Keratinocyte (primary cell): Measurements from ENCODE around the gene NLRP12. TPM values are rescaled to one million over a fixed set of nuclear protein-coding genes. Genes with fewer than 3 reads are reported as not detected.

ENCODE experiments used
- DNase-seq: peaks from one replicate; pipeline ENCODE4 v3.0.0-alpha.2; 2011; ENCODE audit warnings: low read depth, missing footprints, low spot score
- FAIRE-seq: peaks from 2 replicates; lab custom pipeline; 2011; peaks lifted over from hg19 to GRCh38; lab: Jason Lieb, UNC
- H2AFZ ChIP-seq: 2 replicates; pipeline ENCODE4 v1.6.0; 2012; ENCODE audit warnings: low read length, control low read depth, inconsistent platforms; ENCODE audit not compliant: control insufficient read depth
- H3K27ac ChIP-seq: 2 replicates; pipeline ENCODE4 v1.5.1; 2011; ENCODE audit warnings: low read length; ENCODE audit not compliant: control insufficient read depth, insufficient read depth
- H3K27me3 ChIP-seq: 3 replicates; pipeline ENCODE4 v1.6.0; 2011; ENCODE audit warnings: low read length; ENCODE audit not compliant: control insufficient read depth, insufficient read depth; ENCODE audit errors: extremely low read depth
- H3K36me3 ChIP-seq, 2 experiments: 2 replicates in 1 of 2; 3 replicates in 1 of 2; pipeline ENCODE4 v1.5.1; 2011; ENCODE audit warnings: low read length in 2 of 2, mild to moderate bottlenecking in 1 of 2; ENCODE audit not compliant: control insufficient read depth in 2 of 2, insufficient read depth in 2 of 2; ENCODE audit errors: extremely low read depth in 1 of 2
- H3K4me1 ChIP-seq: 3 replicates; pipeline ENCODE4 v1.5.1; 2011; ENCODE audit warnings: low read length; ENCODE audit not compliant: control insufficient read depth, insufficient read depth; ENCODE audit errors: extremely low read depth
- H3K4me2 ChIP-seq: 3 replicates; pipeline ENCODE4 v1.6.0; 2011; ENCODE audit warnings: low read depth, low read length; ENCODE audit not compliant: control insufficient read depth, insufficient read depth; ENCODE audit errors: extremely low read depth
- H3K4me3 ChIP-seq, 3 experiments: fragments of 200-600 bp in 1 of 3; sonication (generic) in 1 of 3; 2 replicates in 2 of 3; 3 replicates in 1 of 3; pipeline ENCODE4 v1.5.1; 2011 to 2016; ENCODE audit warnings: low read length in 3 of 3, mild to moderate bottlenecking in 3 of 3, control low read depth in 2 of 3, inconsistent platforms in 1 of 3, low read depth in 1 of 3, mixed read lengths in 1 of 3, mixed run types in 1 of 3, moderate library complexity in 1 of 3; ENCODE audit not compliant: control insufficient read depth in 2 of 3, insufficient read depth in 2 of 3; ENCODE audit errors: extremely low read depth in 1 of 3
- H3K79me2 ChIP-seq: 2 replicates; pipeline ENCODE4 v1.6.0; 2012; ENCODE audit warnings: low read length; ENCODE audit not compliant: control insufficient read depth, insufficient read depth
- H3K9ac ChIP-seq: 3 replicates; pipeline ENCODE4 v1.6.0; 2011; ENCODE audit warnings: low read length; ENCODE audit not compliant: control insufficient read depth, insufficient read depth; ENCODE audit errors: extremely low read depth
- H3K9me1 ChIP-seq: 3 replicates; pipeline ENCODE4 v1.6.0; 2011; ENCODE audit warnings: low read length; ENCODE audit not compliant: control insufficient read depth, insufficient read depth; ENCODE audit errors: extremely low read depth
- H3K9me3 ChIP-seq: 2 replicates; pipeline ENCODE4 v1.5.1; 2012; ENCODE audit warnings: low read depth, low read length; ENCODE audit not compliant: control insufficient read depth
- H4K20me1 ChIP-seq: 3 replicates; pipeline ENCODE4 v1.6.0; 2011; ENCODE audit warnings: low read length; ENCODE audit not compliant: control insufficient read depth, insufficient read depth; ENCODE audit errors: extremely low read depth
- CTCF ChIP-seq, 3 experiments: IDR thresholded peaks in 1 of 3; conservative IDR thresholded peaks in 1 of 3; optimal IDR thresholded peaks in 1 of 3; 2 replicates in 2 of 3; 3 replicates in 1 of 3; pipeline versions ENCODE3 to v1.5.1; 2011; ENCODE audit warnings: low read length in 3 of 3, mild to moderate bottlenecking in 3 of 3, moderate library complexity in 2 of 3, control low read depth in 1 of 3, inconsistent platforms in 1 of 3; ENCODE audit not compliant: insufficient read depth in 2 of 3; ENCODE audit errors: extremely low read depth in 1 of 3
- EZH2 ChIP-seq: IDR thresholded peaks from one replicate; pipeline ENCODE4 v1.6.1; 2012; ENCODE audit warnings: inconsistent platforms, mild to moderate bottlenecking, low read length, moderate library complexity
- dilution Hi-C: fragments of 300-500 bp; cut with MboI; formaldehyde crosslinking; loops from one replicate; pipeline ENCODE4 v1.7.0; 2020; ENCODE audit warnings: low sequenced_read_pairs; ENCODE audit not compliant: extremely low pct_ligation_motif_present
- polyA plus RNA-seq, 5 experiments: library from polyadenylated mRNA; depleted of rRNA in 3 of 5; stranded (reverse) in 3 of 5; stranded (forward) in 1 of 5; unstranded in 1 of 5; fragments of >200 nt; gene quantifications; 1 replicate in 1 of 5; 2 replicates in 3 of 5; 3 replicates in 1 of 5; pipeline versions ENCODE4 v1.2.1 to v1.2.3, GENCODE V29; 2011 to 2012; ENCODE audit warnings: missing spikeins in 2 of 5, low read depth in 1 of 5, low replicate concordance in 1 of 5

The NLRP12 gene
- polyA plus RNA-seq, 1 donor (not counting 4 experiments of a cell fraction or from before 2014, with no cell fraction given) = not detected

DNA sequence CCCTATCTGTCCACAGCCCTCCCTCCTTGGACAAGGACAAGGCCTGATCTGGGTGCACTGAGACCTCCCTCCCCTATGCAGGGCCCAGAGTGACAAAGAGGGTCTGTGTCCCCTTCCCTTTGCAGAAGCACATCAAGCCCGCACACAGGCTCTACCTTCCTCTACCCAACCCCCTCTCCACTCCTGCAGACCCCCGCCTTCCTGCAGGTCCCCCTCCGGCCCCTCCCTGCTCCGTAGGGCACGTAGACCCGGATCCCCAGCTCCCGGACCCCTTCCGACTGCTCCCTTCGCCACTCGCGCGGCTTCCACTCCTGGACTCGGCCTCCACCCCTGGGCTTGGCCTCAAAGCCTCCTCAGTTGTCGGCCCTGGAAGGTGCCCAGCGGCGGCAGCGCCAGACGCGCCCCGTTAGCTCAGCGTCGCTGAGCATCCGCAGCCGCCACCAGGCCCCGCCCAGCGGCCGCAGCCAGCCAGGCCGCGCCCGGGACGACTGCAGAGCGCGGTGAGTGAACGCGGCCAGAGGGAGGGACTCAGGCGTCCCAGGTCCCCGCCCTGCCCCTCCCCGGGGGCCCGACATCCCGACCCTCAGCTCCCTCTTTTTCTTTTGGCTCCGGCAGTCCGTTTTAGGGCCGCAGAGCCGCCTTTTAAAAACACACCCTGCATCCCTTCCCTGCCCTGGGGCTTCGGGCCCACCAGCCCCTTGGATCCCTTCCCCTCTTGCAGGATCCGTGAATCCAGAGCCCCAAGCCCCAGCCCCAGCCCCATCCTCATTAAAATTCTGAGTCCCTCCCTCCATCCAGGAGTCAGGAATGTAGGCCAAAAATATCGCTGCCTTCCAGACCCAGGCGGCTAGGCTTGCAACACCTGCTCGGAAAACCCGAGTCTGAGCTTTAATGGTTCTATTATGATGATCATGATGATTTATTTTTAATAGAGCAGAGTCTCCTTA, 42.1 kb upstream of the NLRP12 start:
- peak overlapping the region; percentile 98 for H3K27ac ChIP-seq
- TF ChIP-seq EZH2 (no peak), CTCF (optimal IDR thresholded peaks at IDR 0.05 in 1 of 3, IDR thresholded peaks at IDR 0.05 in 1 of 3, conservative IDR thresholded peaks at IDR 0.05 in 1 of 3; ENCODE audit: extremely low read depth in 1 of 3, insufficient read depth in 2 of 3, low read length in 3 of 3) (no peak)
- peak overlapping the region; percentile 92 for H3K9ac ChIP-seq
- H3K4me3 ChIP-seq = peak overlapping the region; percentile 22 to 72 (median 43)
- H3K9me1 ChIP-seq = no peaks in the 10 kb centered on the region
- DNase-seq = no peak
- H3K27me3 ChIP-seq = no peaks in the 10 kb centered on the region
- peaks cover 19% of the 10 kb centered on the region for H3K4me1 ChIP-seq
- dilution Hi-C loops = no loop called here
- peaks cover 7% of the 10 kb centered on the region for H3K79me2 ChIP-seq
- no peaks in the 10 kb centered on the region for H4K20me1 ChIP-seq
- H3K36me3 ChIP-seq = peaks cover 0 to 4% of the 10 kb centered on the region in 2 experiments
- FAIRE-seq = no peak
- no peaks in the 10 kb centered on the region for H3K9me3 ChIP-seq
- H3K4me2 ChIP-seq = peak overlapping the region; percentile 91
- peak overlapping the region; percentile 80 for H2AFZ ChIP-seq

DNA sequence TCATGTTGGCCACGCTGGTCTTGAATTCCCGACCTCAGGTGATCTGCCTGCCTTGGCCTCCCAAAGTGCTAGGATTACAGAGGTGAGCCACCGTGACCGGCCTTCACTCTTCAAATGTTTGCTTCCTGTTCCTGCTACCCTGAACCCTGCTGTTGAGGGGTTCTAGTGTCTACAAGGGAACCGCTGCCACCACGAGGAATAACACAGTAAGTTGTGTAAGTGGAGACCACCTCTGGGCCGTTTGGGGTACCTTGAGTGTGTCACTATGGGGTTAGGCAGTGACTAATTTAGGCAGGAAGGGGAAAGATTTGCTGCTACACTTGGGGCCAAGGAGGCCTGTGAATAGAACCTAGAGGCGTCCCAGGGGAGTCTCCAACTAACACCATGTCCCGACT, 41.4 kb upstream of the NLRP12 start:
- Histone ChIP-seq H2AFZ (peak overlapping the region; percentile 80), H3K27ac (peak overlapping the region; percentile 98), H3K79me2 (peaks cover 7% of the 10 kb centered on the region), H3K9me3 (no peaks in the 10 kb centered on the region), H3K4me2 (peak overlapping the region; percentile 91), H3K9ac (peak overlapping the region; percentile 92), H3K4me1 (peaks cover 19% of the 10 kb centered on the region), H3K36me3 (peaks cover 0 to 2% of the 10 kb centered on the region in 2 experiments), H3K9me1 (no peaks in the 10 kb centered on the region), H4K20me1 (no peaks in the 10 kb centered on the region), H3K4me3 (peak overlapping the region in 1 of 3 experiments; percentile 72), H3K27me3 (no peaks in the 10 kb centered on the region)
- dilution Hi-C loops = no loop called here
- TF ChIP-seq EZH2 (no peak), CTCF (optimal IDR thresholded peaks at IDR 0.05 in 1 of 3, IDR thresholded peaks at IDR 0.05 in 1 of 3, conservative IDR thresholded peaks at IDR 0.05 in 1 of 3; ENCODE audit: extremely low read depth in 1 of 3, insufficient read depth in 2 of 3, low read length in 3 of 3) (no peak)
- FAIRE-seq = no peak
- no peak for DNase-seq
